Spleen (tissue), 11 donors: ENCODE measurements around the gene PAPPA2. TPM values are rescaled to one million over a fixed set of nuclear protein-coding genes. Genes with fewer than 3 reads are reported as not detected.
A peak's percentile ranks its signal among the peaks of the same experiment; 100 is the strongest.

Experiments used
- DNase-seq: peaks from one replicate; pipeline ENCODE4 v3.0.0-alpha.2; 2020
- H3K27ac ChIP-seq, 8 donors: fragments of 200-600 bp; sonication (generic) in 7 of 8; 1 replicate in 4 of 8; 2 replicates in 4 of 8; pipeline versions ENCODE4 v1.5.0 to v1.8.0; 2016 to 2021; ENCODE audit warnings: inconsistent platforms in 4 of 8, mild to moderate bottlenecking in 4 of 8, moderate library complexity in 1 of 8
- H3K27me3 ChIP-seq, 7 donors: fragments of 200-600 bp; sonication (generic) in 6 of 7; replicated peaks in 1 of 7; 1 replicate in 4 of 7; 2 replicates in 3 of 7; pipeline versions ENCODE4 v1.5.0 to v1.8.0; 2016 to 2021; ENCODE audit warnings: inconsistent platforms in 3 of 7, mild to moderate bottlenecking in 1 of 7
- H3K36me3 ChIP-seq, 6 donors: fragments of 200-600 bp; sonication (generic) in 5 of 6; 1 replicate in 4 of 6; 2 replicates in 2 of 6; pipeline versions ENCODE4 v1.5.0 to v1.8.0; 2016 to 2021; ENCODE audit warnings: inconsistent platforms in 2 of 6
- H3K4me1 ChIP-seq, 6 donors: fragments of 200-600 bp; sonication (generic) in 5 of 6; 1 replicate in 3 of 6; 2 replicates in 3 of 6; pipeline versions ENCODE4 v1.5.0 to v1.8.0; 2016 to 2021; ENCODE audit warnings: inconsistent platforms in 3 of 6
- H3K4me3 ChIP-seq, 8 donors: fragments of 200-600 bp; sonication (generic) in 7 of 8; 1 replicate in 4 of 8; 2 replicates in 4 of 8; pipeline versions ENCODE4 v1.5.0 to v1.8.0; 2016 to 2021; ENCODE audit warnings: inconsistent platforms in 4 of 8, mild to moderate bottlenecking in 4 of 8, moderate library complexity in 2 of 8
- H3K9me3 ChIP-seq, 8 donors: fragments of 200-600 bp; sonication (generic) in 7 of 8; 1 replicate in 4 of 8; 2 replicates in 4 of 8; pipeline versions ENCODE4 v1.5.0 to v1.8.0; 2016 to 2021; ENCODE audit warnings: inconsistent platforms in 4 of 8
- POLR2A ChIP-seq, 3 donors: fragments of 450-650 bp; IDR thresholded peaks; one replicate each; pipeline ENCODE4 v1.5.1; 2017; ENCODE audit warnings: antibody characterized with exemption in 3 of 3, mild to moderate bottlenecking in 1 of 3
- POLR2AphosphoS5 ChIP-seq, 3 donors: sonication (generic); formaldehyde crosslinking; IDR thresholded peaks; one replicate each; pipeline ENCODE4 v1.5.1; 2017; ENCODE audit warnings: antibody characterized with exemption in 3 of 3
- WGBS, 5 donors: extraction: QIAGEN DNeasy Blood & Tissue Kit in 3 of 5; methylation state at CpG; one replicate each; pipeline versions ENCODE4 v1.1.5 to v1.1.7; 2013 to 2018; 5-methylcytosine and 5-hydroxymethylcytosine counted together
- intact Hi-C: fragments of 100-400 bp; cut with DNase I; formaldehyde crosslinking; loops from one replicate; pipeline ENCODE4 v1.15.0; 2023; ENCODE audit warnings: low total_unique reads
- polyA plus RNA-seq, 3 donors: library from polyadenylated mRNA; stranded (reverse); fragments of 200-250 nt; gene quantifications; one replicate each; pipeline ENCODE4 v1.2.1, GENCODE V29; 2013
- total RNA-seq, 7 donors: library from RNA; depleted of rRNA in 3 of 7; stranded (reverse); fragments of >200 nt in 3 of 7; fragmentation: NEBNext Ultra II Directional in 4 of 7; extraction: Animal tissue kit (Norgen Biotek cat#: 25700) in 4 of 7; gene quantifications; one replicate each; pipeline versions ENCODE4 v1.1.0 to v1.2.1, GENCODE V29; 2016 to 2021
- TF ChIP-seq, protein P1 (sequence below), 11 experiments: fragments of 200-600 bp in 7 of 11; fragments of 450-650 bp in 4 of 11; sonication (generic) in 4 of 11; IDR thresholded peaks in 8 of 11; conservative IDR thresholded peaks in 3 of 11; 1 replicate in 7 of 11; 2 replicates in 4 of 11; pipeline versions ENCODE4 v1.4.0 to v1.8.0; 2016 to 2021; ENCODE audit warnings: antibody characterized with exemption in 11 of 11, inconsistent platforms in 4 of 11, mild to moderate bottlenecking in 1 of 11
- donor health status: healthy with polysubstance abuse.
- donor health status: DM: no; HTN: no; CAD: no; lungs with moderate emphysema.
- donor health status: DM: no; HTN: no; CAD: no.
- donor health status: Bipolar disorder and iron deficiency.
- donor health status: healthy.
- donor health status: DM: no; HTN: no; CAD: no.
- donor health status: DM: yes; HTN: yes; CAD: no.

PAPPA2 gene
- total and polyA plus RNA-seq, 10 donors = 0.02 to 0.76 (median 0.06) TPM; not detected in 3

DNA sequence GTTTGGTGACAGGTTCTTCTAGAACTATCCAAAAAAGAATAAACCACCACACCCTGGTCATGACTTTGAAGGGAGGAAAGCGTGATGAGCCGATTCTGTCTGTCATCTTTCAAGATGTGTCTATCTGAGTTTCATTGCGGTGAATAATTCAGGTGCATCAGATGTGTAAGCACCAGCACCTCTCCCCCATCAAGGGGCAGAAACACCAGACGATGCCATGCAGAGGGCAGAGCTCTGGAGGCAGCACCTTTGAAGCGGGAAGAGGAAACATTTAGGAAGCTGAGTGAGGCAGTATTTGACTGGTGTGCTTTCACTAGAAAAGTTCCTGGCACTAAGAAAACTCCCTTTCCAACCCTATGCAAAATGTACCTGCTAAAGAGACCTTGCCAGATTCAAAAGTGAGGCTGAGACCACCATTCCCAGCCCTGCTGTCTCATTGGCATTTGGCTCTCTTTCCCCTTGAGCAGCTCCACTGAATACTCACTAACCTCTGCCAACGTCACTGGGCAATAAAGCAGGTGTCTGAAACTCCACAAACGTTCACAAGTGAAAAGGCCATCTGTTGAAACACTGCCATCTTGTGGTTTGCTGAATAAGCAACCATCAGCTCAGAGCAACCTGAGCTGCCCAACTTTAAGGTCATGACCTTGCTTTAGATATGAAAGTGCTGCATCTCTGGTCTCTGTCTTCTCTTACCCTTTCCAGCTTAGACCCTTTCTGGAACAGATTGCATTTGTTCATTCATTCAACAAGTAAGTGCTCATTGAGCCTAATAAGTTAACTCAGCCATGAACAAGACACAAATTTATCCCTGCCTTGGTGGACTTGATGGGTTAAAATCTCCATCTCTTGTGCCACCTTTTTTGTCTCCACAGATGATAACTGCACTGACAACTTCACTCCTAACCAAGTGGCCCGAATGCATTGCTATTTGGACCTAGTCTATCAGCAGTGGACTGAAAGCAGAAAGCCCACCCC lies 228.6 kb downstream of the PAPPA2 start:
- no peaks in the 10 kb centered on the region for H3K27me3 ChIP-seq
- TF ChIP-seq, protein P1, sequence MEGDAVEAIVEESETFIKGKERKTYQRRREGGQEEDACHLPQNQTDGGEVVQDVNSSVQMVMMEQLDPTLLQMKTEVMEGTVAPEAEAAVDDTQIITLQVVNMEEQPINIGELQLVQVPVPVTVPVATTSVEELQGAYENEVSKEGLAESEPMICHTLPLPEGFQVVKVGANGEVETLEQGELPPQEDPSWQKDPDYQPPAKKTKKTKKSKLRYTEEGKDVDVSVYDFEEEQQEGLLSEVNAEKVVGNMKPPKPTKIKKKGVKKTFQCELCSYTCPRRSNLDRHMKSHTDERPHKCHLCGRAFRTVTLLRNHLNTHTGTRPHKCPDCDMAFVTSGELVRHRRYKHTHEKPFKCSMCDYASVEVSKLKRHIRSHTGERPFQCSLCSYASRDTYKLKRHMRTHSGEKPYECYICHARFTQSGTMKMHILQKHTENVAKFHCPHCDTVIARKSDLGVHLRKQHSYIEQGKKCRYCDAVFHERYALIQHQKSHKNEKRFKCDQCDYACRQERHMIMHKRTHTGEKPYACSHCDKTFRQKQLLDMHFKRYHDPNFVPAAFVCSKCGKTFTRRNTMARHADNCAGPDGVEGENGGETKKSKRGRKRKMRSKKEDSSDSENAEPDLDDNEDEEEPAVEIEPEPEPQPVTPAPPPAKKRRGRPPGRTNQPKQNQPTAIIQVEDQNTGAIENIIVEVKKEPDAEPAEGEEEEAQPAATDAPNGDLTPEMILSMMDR (IDR thresholded peaks at IDR 0.05 in 8 of 11, conservative IDR thresholded peaks at IDR 0.05 in 3 of 11) = peak in 7 of 11 experiments; percentile 33 to 70 (median 45)
- no peak for TF ChIP-seq POLR2AphosphoS5 (IDR thresholded peaks at IDR 0.05)
- H3K9me3 ChIP-seq = no peaks in the 10 kb centered on the region
- no peaks in the 10 kb centered on the region for H3K36me3 ChIP-seq
- 48 to 57% (median 55%) methylated on average over 8 of the region's 8 CpGs for WGBS, 5 donors
- no peak overlapping the region for H3K4me3 ChIP-seq
- no peaks in the 10 kb centered on the region for H3K4me1 ChIP-seq
- H3K27ac ChIP-seq = no peak overlapping the region
- DNase-seq = no peak
- intact Hi-C loops = loop anchor here (10.0 kb wide), 1 partner anchor 1317 kb away; no protein-coding TSS in a partner anchor

- intact Hi-C loops = loop anchor here (10.0 kb wide), 1 partner anchor 1318 kb away; no protein-coding TSS in a partner anchor
- H3K27me3 ChIP-seq = no peaks in the 10 kb centered on the region
- H3K9me3 ChIP-seq = no peaks in the 10 kb centered on the region
- H3K27ac ChIP-seq = no peak overlapping the region
- no peaks in the 10 kb centered on the region for H3K4me1 ChIP-seq
- H3K4me3 ChIP-seq = no peak overlapping the region
- no peak for DNase-seq
- TF ChIP-seq POLR2A (IDR thresholded peaks at IDR 0.05) = no peak
- TF ChIP-seq POLR2AphosphoS5 (IDR thresholded peaks at IDR 0.05) = no peak
- TF ChIP-seq, protein P1 (IDR thresholded peaks at IDR 0.05 in 8 of 11, conservative IDR thresholded peaks at IDR 0.05 in 3 of 11) = no peak
- H3K36me3 ChIP-seq = no peaks in the 10 kb centered on the region
- 62 to 76% (median 66%) methylated on average over 4 of the region's 4 CpGs for WGBS, 5 donors
Measured at GRCh38 chr1:176692431-176692830, 229.5 kb downstream of the PAPPA2 start.

- Histone ChIP-seq H3K4me1 (no peaks in the 10 kb centered on the region), H3K27ac (no peak overlapping the region), H3K9me3 (no peaks in the 10 kb centered on the region), H3K4me3 (no peak overlapping the region), H3K27me3 (no peaks in the 10 kb centered on the region), H3K36me3 (no peaks in the 10 kb centered on the region)
- WGBS, 5 donors = 78 to 84% (median 83%) methylated on average over 6 of the region's 6 CpGs
- no peak for TF ChIP-seq POLR2AphosphoS5 (IDR thresholded peaks at IDR 0.05)
- TF ChIP-seq, protein P1 (IDR thresholded peaks at IDR 0.05 in 8 of 11, conservative IDR thresholded peaks at IDR 0.05 in 3 of 11) = no peak
- no peak for TF ChIP-seq POLR2A (IDR thresholded peaks at IDR 0.05)
- no peak for DNase-seq
- intact Hi-C loops = loop anchor here (10.0 kb wide), 1 partner anchor 1318 kb away; no protein-coding TSS in a partner anchor
Measured at GRCh38 chr1:176692988-176693696, 230.2 kb downstream of the PAPPA2 start.
